Measurements from ENCODE around the gene VANGL2.

- TF ChIP-seq YY1 (IDR thresholded peaks at IDR 0.05; ENCODE audit: insufficient read depth, insufficient read length): no peak
- TF ChIP-seq ZNF274 (IDR thresholded peaks at IDR 0.05; ENCODE audit: low read depth, low read length): no peak
- no peak for TF ChIP-seq SUZ12 (IDR thresholded peaks at IDR 0.05; ENCODE audit: extremely low read depth, insufficient read depth, insufficient read length)
These were observed 40.7 kb upstream of the VANGL2 start for GRCh38 chr1:160359559-160360226.
